MM.1S (cell line): ENCODE results near the gene ENOX2.

Source experiments
- DNase-seq: peaks from one replicate; pipeline ENCODE4 v3.0.0-alpha.2; 2015
- H2AFZ ChIP-seq: fragments of 300-600 bp; sonication (generic); 2 replicates; pipeline ENCODE4 v1.6.0; 2016; ENCODE audit warnings: antibody characterized with exemption, low read length
- H3F3A ChIP-seq: fragments of 300-600 bp; sonication (generic); 2 replicates; pipeline ENCODE4 v1.6.1; 2016; ENCODE audit warnings: mild to moderate bottlenecking, antibody characterized with exemption, low read length, moderate library complexity, mixed read lengths; ENCODE audit not compliant: insufficient read depth
- H3K27ac ChIP-seq: fragments of 300-600 bp; sonication (generic); 2 replicates; pipeline ENCODE4 v1.5.1; 2016; ENCODE audit warnings: mild to moderate bottlenecking, low read length
- H3K27me3 ChIP-seq: fragments of 300-600 bp; sonication (generic); replicated peaks from 2 replicates; pipeline ENCODE4 v1.6.0; 2016; ENCODE audit warnings: low read length; ENCODE audit not compliant: insufficient read depth
- H3K36me3 ChIP-seq: fragments of 300-600 bp; sonication (generic); replicated peaks from 2 replicates; pipeline ENCODE4 v1.6.1; 2016; ENCODE audit warnings: mild to moderate bottlenecking, low read length, mixed read lengths; ENCODE audit not compliant: insufficient read depth
- H3K4me1 ChIP-seq: fragments of 300-600 bp; sonication (generic); 2 replicates; pipeline ENCODE4 v1.6.1; 2016; ENCODE audit warnings: low read length, mixed read lengths
- H3K4me2 ChIP-seq: fragments of 300-600 bp; sonication (generic); 2 replicates; pipeline ENCODE4 v1.6.0; 2016; ENCODE audit warnings: low read depth, low read length
- H3K4me3 ChIP-seq: fragments of 300-600 bp; sonication (generic); 2 replicates; pipeline ENCODE4 v1.5.1; 2016; ENCODE audit warnings: low read length, mixed read lengths
- H3K79me2 ChIP-seq: fragments of 300-600 bp; sonication (generic); 2 replicates; pipeline ENCODE4 v1.6.1; 2016; ENCODE audit warnings: mixed run types, low read length, mixed read lengths
- H3K9ac ChIP-seq: fragments of 300-600 bp; sonication (generic); 2 replicates; pipeline ENCODE4 v1.6.1; 2016; ENCODE audit warnings: low read length, mixed read lengths
- H3K9me2 ChIP-seq: fragments of 300-600 bp; sonication (generic); replicated peaks from 2 replicates; pipeline ENCODE4 v1.6.1; 2016; ENCODE audit warnings: mild to moderate bottlenecking, low read length, mixed read lengths; ENCODE audit not compliant: insufficient read depth
- H3K9me3 ChIP-seq: fragments of 300-600 bp; sonication (generic); replicated peaks from 2 replicates; pipeline ENCODE4 v1.6.1; 2016; ENCODE audit warnings: mild to moderate bottlenecking, low read length, mixed read lengths; ENCODE audit not compliant: insufficient read depth
- H4K20me1 ChIP-seq: fragments of 300-600 bp; sonication (generic); 2 replicates; pipeline ENCODE4 v1.6.1; 2016; ENCODE audit warnings: mild to moderate bottlenecking, low read length, moderate library complexity, mixed read lengths; ENCODE audit not compliant: insufficient read depth
- CTCF ChIP-seq: fragments of 300-600 bp; sonication (generic); IDR thresholded peaks from 2 replicates; pipeline ENCODE4 v1.5.1; 2016; ENCODE audit warnings: antibody characterized with exemption, low read length, mixed read lengths
- EZH2 ChIP-seq: fragments of 300-600 bp; sonication (generic); optimal IDR thresholded peaks from 2 replicates; pipeline ENCODE3; 2017; ENCODE audit warnings: low read depth, mild to moderate bottlenecking, antibody characterized with exemption, low read length, mixed read lengths
- EZH2phosphoT487 ChIP-seq: fragments of 300-600 bp; sonication (generic); IDR thresholded peaks from 2 replicates; pipeline ENCODE4 v1.6.1; 2018; ENCODE audit warnings: antibody characterized with exemption, low read length

ENOX2 gene

GRCh38 chrX:130594453-130594916 is 308.5 kb downstream of the ENOX2 start:
- Histone ChIP-seq H3K9me2 (no peaks in the 10 kb centered on the region), H3K4me2 (no peak overlapping the region), H3K4me1 (no peaks in the 10 kb centered on the region), H3K36me3 (no peaks in the 10 kb centered on the region), H4K20me1 (no peaks in the 10 kb centered on the region), H3K9ac (no peak overlapping the region), H3K79me2 (no peaks in the 10 kb centered on the region), H3K27ac (no peak overlapping the region), H3K4me3 (no peak overlapping the region), H3K9me3 (no peaks in the 10 kb centered on the region), H3F3A (no peaks in the 10 kb centered on the region), H3K27me3 (no peaks in the 10 kb centered on the region), H2AFZ (no peak overlapping the region)
- DNase-seq, result no peak
- TF ChIP-seq CTCF, result no peak
- no peak for TF ChIP-seq EZH2
- TF ChIP-seq EZH2phosphoT487, result no peak

- H3K36me3 ChIP-seq, result no peaks in the 10 kb centered on the region
- no peak overlapping the region for H3K9ac ChIP-seq
- no peak overlapping the region for H3K4me3 ChIP-seq
- no peak overlapping the region for H3K4me2 ChIP-seq
- no peak for TF ChIP-seq CTCF
- TF ChIP-seq EZH2, result no peak
- TF ChIP-seq EZH2phosphoT487, result no peak
- no peak overlapping the region for H2AFZ ChIP-seq
- no peaks in the 10 kb centered on the region for H3K9me3 ChIP-seq
- no peaks in the 10 kb centered on the region for H3F3A ChIP-seq
- DNase-seq, result no peak
- H3K9me2 ChIP-seq, result no peaks in the 10 kb centered on the region
- no peak overlapping the region for H3K27ac ChIP-seq
- H3K4me1 ChIP-seq, result no peaks in the 10 kb centered on the region
- no peaks in the 10 kb centered on the region for H4K20me1 ChIP-seq
- H3K79me2 ChIP-seq, result no peaks in the 10 kb centered on the region
- H3K27me3 ChIP-seq, result no peaks in the 10 kb centered on the region
Measured at GRCh38 chrX:130593911-130594310, 309.1 kb downstream of the ENOX2 start.

- Histone ChIP-seq H3K9me3 (no peaks in the 10 kb centered on the region), H4K20me1 (no peaks in the 10 kb centered on the region), H3K4me1 (no peaks in the 10 kb centered on the region), H3K4me3 (no peak overlapping the region), H3K36me3 (no peaks in the 10 kb centered on the region), H3K27ac (no peak overlapping the region), H3K9me2 (no peaks in the 10 kb centered on the region), H3K27me3 (no peaks in the 10 kb centered on the region), H2AFZ (no peak overlapping the region), H3K79me2 (no peaks in the 10 kb centered on the region), H3K4me2 (no peak overlapping the region), H3K9ac (no peak overlapping the region), H3F3A (no peaks in the 10 kb centered on the region)
- no peak for DNase-seq
- TF ChIP-seq CTCF, result no peak
- no peak for TF ChIP-seq EZH2
- no peak for TF ChIP-seq EZH2phosphoT487
Measured at GRCh38 chrX:130592204-130592603, 310.8 kb downstream of the ENOX2 start.
